DND-41 (cell line): ENCODE measurements around the gene PAPLN.

ENCODE experiments used
- EZH2 ChIP-seq: IDR thresholded peaks from 3 replicates; pipeline ENCODE4 v1.6.1; 2012; ENCODE audit warnings: borderline replicate concordance, low read depth, mild to moderate bottlenecking, moderate library complexity, low read length, inconsistent platforms; ENCODE audit not compliant: severe bottlenecking
- TF ChIP-seq, protein P1 (sequence below): IDR thresholded peaks from 2 replicates; pipeline ENCODE4 v1.5.1; 2012; ENCODE audit warnings: borderline replicate concordance, low read length, moderate library complexity, mild to moderate bottlenecking; ENCODE audit not compliant: poor library complexity, severe bottlenecking; ENCODE audit errors: extremely low read depth

DNA sequence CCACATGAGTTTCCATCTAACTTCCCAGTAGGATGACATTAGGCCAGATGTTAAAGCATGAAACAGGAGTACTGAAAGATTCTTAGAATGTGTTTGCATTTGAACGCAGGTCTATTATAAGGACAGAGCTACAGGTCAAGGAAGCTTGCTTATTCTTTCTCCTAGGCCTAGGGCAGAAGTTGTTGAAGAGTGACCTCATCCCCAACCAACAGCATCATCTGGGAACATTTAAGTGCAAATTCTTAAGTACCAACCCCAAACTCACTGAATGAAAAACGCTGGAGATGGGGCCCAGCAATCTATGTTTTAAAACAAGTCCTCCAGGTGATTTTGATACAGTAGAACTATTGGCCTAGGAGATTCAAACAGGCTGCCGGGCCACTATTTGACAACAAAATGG, 52.4 kb downstream of the PAPLN start:
- TF ChIP-seq, protein P1, sequence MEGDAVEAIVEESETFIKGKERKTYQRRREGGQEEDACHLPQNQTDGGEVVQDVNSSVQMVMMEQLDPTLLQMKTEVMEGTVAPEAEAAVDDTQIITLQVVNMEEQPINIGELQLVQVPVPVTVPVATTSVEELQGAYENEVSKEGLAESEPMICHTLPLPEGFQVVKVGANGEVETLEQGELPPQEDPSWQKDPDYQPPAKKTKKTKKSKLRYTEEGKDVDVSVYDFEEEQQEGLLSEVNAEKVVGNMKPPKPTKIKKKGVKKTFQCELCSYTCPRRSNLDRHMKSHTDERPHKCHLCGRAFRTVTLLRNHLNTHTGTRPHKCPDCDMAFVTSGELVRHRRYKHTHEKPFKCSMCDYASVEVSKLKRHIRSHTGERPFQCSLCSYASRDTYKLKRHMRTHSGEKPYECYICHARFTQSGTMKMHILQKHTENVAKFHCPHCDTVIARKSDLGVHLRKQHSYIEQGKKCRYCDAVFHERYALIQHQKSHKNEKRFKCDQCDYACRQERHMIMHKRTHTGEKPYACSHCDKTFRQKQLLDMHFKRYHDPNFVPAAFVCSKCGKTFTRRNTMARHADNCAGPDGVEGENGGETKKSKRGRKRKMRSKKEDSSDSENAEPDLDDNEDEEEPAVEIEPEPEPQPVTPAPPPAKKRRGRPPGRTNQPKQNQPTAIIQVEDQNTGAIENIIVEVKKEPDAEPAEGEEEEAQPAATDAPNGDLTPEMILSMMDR = no peak
- TF ChIP-seq EZH2 = no peak
